Fibroblast of lung (primary cell): Measurements from ENCODE around the gene KCTD18. TPM values are rescaled to one million over a fixed set of nuclear protein-coding genes. Genes with fewer than 3 reads are reported as not detected.

ENCODE experiments used
- DNase-seq, 2 donors: peaks; one replicate each; pipeline versions ENCODE4 v3.0.0 to v3.0.0-alpha.2; 2010; ENCODE audit warnings: low read depth in 2 of 2
- H2AFZ ChIP-seq: 2 replicates; pipeline ENCODE4 v1.5.1; 2012; ENCODE audit warnings: low read length, control low read depth, inconsistent platforms
- H3K27ac ChIP-seq: 2 replicates; pipeline ENCODE4 v1.5.1; 2011; ENCODE audit warnings: low read length, control low read depth; ENCODE audit not compliant: insufficient read depth
- H3K27me3 ChIP-seq: 2 replicates; pipeline ENCODE4 v1.5.1; 2011; ENCODE audit warnings: mild to moderate bottlenecking, low read length; ENCODE audit not compliant: control insufficient read depth, insufficient read depth
- H3K36me3 ChIP-seq: 2 replicates; pipeline ENCODE4 v1.5.1; 2011; ENCODE audit warnings: low read length; ENCODE audit not compliant: control insufficient read depth, insufficient read depth
- H3K4me1 ChIP-seq: 2 replicates; pipeline ENCODE4 v1.5.1; 2011; ENCODE audit warnings: low read length; ENCODE audit not compliant: control insufficient read depth, insufficient read depth; ENCODE audit errors: extremely low read depth
- H3K4me2 ChIP-seq: 2 replicates; pipeline ENCODE4 v1.5.1; 2011; ENCODE audit warnings: low read length, control low read depth; ENCODE audit not compliant: insufficient read depth; ENCODE audit errors: extremely low read depth
- H3K4me3 ChIP-seq, 4 experiments: fragments of 200-600 bp in 1 of 4; sonication (generic) in 1 of 4; replicated peaks in 1 of 4; 2 replicates each; pipeline ENCODE4 v1.5.1; 2011 to 2016; ENCODE audit warnings: low read length in 4 of 4, low read depth in 3 of 4, mild to moderate bottlenecking in 3 of 4, control low read depth in 2 of 4, inconsistent platforms in 1 of 4, mixed read lengths in 1 of 4; ENCODE audit not compliant: insufficient read depth in 1 of 4; ENCODE audit errors: control extremely low read depth in 1 of 4
- H3K79me2 ChIP-seq: 2 replicates; pipeline ENCODE4 v1.5.1; 2012; ENCODE audit warnings: mild to moderate bottlenecking, low read length, inconsistent platforms; ENCODE audit not compliant: control insufficient read depth, insufficient read depth
- H3K9ac ChIP-seq: 2 replicates; pipeline ENCODE4 v1.5.1; 2011; ENCODE audit warnings: mild to moderate bottlenecking, low read length, control low read depth; ENCODE audit not compliant: insufficient read depth
- H3K9me3 ChIP-seq: 2 replicates; pipeline ENCODE4 v1.5.1; 2012; ENCODE audit warnings: low read depth, low read length; ENCODE audit not compliant: control insufficient read depth, insufficient read depth
- H4K20me1 ChIP-seq: 2 replicates; pipeline ENCODE4 v1.5.1; 2011; ENCODE audit warnings: low read length; ENCODE audit not compliant: control insufficient read depth, insufficient read depth; ENCODE audit errors: extremely low read depth
- EZH2 ChIP-seq: IDR thresholded peaks from 2 replicates; pipeline ENCODE4 v1.5.1; 2012; ENCODE audit warnings: low read length, control low read depth, mild to moderate bottlenecking; ENCODE audit errors: missing control alignments
- polyA plus RNA-seq, 2 donors: library from polyadenylated mRNA; depleted of rRNA in 1 of 2; stranded (reverse) in 1 of 2; unstranded in 1 of 2; fragments of >200 nt; gene quantifications; 2 replicates each; pipeline ENCODE4 v1.2.1, GENCODE V29; 2011 to 2012; ENCODE audit warnings: missing spikeins in 1 of 2
- total RNA-seq: library from RNA; depleted of rRNA; stranded (reverse); fragments of >200 nt; gene quantifications from 2 replicates; pipeline ENCODE4 v1.2.1, GENCODE V29; 2014
- TF ChIP-seq, protein P1 (sequence below), 2 donors: IDR thresholded peaks in 1 of 2; conservative IDR thresholded peaks in 1 of 2; 1 replicate in 1 of 2; 2 replicates in 1 of 2; pipeline ENCODE4 v1.5.1; 2011 to 2012; ENCODE audit warnings: low read length in 2 of 2, control low read depth in 1 of 2, inconsistent platforms in 1 of 2, low read depth in 1 of 2, mild to moderate bottlenecking in 1 of 2

The KCTD18 gene
- total and polyA plus RNA-seq, 2 donors (not counting 1 experiment from before 2014, with no cell fraction given) = 14.0 to 29.4 TPM

DNA sequence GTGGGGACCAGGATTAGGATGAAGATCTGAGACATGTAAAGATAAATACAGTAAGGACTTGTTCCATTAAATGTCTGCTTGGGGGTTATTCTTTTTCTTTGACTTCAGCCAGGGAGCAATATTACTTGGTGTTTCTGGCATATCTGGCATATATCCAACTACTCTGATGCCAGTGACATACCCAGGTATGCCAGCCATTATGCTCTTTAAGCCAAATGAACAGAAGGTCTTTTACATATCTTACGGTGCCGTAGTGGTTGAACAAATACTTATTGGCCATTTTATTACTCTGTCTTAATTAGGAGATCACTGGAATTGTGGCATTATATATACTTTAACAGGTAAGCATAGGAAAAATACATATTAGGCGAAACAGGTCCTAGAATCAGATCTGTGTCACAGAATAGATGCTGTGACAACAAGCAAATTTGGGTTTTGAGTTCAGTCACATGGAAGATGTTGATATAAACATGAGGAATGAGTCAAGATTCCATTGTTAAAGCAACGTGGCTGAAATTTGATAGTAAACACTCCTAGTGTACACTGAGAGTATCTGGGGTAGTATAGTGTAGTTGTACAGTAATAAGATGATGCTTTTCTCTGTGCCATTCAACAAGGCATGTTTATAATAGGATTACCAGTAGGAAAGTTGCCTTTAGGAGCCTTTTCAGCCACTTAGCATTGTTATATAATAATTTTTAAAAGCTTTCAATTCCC lies 62.6 kb downstream of the KCTD18 start:
- H3K9me3 ChIP-seq = no peaks in the 10 kb centered on the region
- no peak overlapping the region for H3K4me3 ChIP-seq
- no peak overlapping the region for H3K4me2 ChIP-seq
- peak; percentile 24 to 49 for DNase-seq
- no peak for TF ChIP-seq EZH2
- TF ChIP-seq, protein P1, sequence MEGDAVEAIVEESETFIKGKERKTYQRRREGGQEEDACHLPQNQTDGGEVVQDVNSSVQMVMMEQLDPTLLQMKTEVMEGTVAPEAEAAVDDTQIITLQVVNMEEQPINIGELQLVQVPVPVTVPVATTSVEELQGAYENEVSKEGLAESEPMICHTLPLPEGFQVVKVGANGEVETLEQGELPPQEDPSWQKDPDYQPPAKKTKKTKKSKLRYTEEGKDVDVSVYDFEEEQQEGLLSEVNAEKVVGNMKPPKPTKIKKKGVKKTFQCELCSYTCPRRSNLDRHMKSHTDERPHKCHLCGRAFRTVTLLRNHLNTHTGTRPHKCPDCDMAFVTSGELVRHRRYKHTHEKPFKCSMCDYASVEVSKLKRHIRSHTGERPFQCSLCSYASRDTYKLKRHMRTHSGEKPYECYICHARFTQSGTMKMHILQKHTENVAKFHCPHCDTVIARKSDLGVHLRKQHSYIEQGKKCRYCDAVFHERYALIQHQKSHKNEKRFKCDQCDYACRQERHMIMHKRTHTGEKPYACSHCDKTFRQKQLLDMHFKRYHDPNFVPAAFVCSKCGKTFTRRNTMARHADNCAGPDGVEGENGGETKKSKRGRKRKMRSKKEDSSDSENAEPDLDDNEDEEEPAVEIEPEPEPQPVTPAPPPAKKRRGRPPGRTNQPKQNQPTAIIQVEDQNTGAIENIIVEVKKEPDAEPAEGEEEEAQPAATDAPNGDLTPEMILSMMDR (conservative IDR thresholded peaks at IDR 0.05 in 1 of 2, IDR thresholded peaks at IDR 0.05 in 1 of 2; ENCODE audit: low read depth in 1 of 2, low read length in 2 of 2) = no peak
- H3K27ac ChIP-seq = no peak overlapping the region
- H2AFZ ChIP-seq = no peak overlapping the region
- H3K36me3 ChIP-seq = peaks cover 1% of the 10 kb centered on the region
- no peaks in the 10 kb centered on the region for H4K20me1 ChIP-seq
- peaks cover 4% of the 10 kb centered on the region for H3K4me1 ChIP-seq
- no peaks in the 10 kb centered on the region for H3K79me2 ChIP-seq
- H3K27me3 ChIP-seq = no peaks in the 10 kb centered on the region
- H3K9ac ChIP-seq = no peak overlapping the region

DNA sequence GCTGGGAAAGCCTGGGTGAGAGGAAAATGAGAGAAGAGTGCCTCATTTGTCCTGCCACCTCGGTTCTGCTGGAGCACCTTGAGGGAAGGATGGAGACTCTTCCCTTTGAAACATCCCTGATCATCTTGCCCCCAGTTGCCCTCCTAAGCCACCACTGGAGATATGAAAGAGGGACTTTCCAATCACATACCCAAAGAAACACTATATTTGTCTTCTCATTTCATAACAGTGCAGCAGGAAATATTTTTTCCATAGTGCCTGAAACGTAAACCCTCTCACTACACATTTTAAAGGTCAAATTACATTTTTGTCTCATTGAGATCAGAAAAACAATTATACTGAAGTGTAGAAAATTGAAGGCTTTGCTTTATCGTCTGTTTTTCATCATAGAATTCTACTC lies 63.3 kb downstream of the KCTD18 start:
- Histone ChIP-seq H2AFZ (no peak overlapping the region), H3K27me3 (no peaks in the 10 kb centered on the region), H3K27ac (no peak overlapping the region), H3K36me3 (peaks cover 1% of the 10 kb centered on the region), H3K9me3 (no peaks in the 10 kb centered on the region), H3K9ac (no peak overlapping the region), H3K4me2 (no peak overlapping the region), H3K79me2 (no peaks in the 10 kb centered on the region), H3K4me3 (no peak overlapping the region), H3K4me1 (peaks cover 8% of the 10 kb centered on the region), H4K20me1 (no peaks in the 10 kb centered on the region)
- DNase-seq = no peak
- TF ChIP-seq, protein P1 (conservative IDR thresholded peaks at IDR 0.05 in 1 of 2, IDR thresholded peaks at IDR 0.05 in 1 of 2; ENCODE audit: low read depth in 1 of 2, low read length in 2 of 2) = no peak
- no peak for TF ChIP-seq EZH2

DNA sequence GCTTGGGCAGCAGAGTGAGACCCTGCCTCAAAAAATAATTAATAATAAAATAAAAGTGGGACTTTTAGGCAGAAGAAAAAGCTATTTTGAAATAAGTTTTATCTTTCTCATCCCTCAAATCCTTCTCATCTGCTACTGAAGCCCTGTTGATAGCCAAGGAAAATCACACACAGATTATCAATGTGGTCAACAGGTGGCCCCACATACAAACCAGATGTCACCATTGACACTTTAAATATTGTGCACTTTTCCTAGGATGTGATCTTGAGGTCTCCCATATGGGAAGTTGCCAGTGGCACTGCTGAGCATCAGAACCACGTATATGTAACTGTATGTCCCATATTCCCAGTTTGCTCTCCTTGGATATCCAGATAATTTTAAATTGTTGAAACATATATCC lies 64.6 kb downstream of the KCTD18 start:
- no peak overlapping the region for H2AFZ ChIP-seq
- H3K27me3 ChIP-seq = no peaks in the 10 kb centered on the region
- H4K20me1 ChIP-seq = no peaks in the 10 kb centered on the region
- no peak for DNase-seq
- H3K4me1 ChIP-seq = peaks cover 8% of the 10 kb centered on the region
- H3K79me2 ChIP-seq = no peaks in the 10 kb centered on the region
- no peak overlapping the region for H3K4me2 ChIP-seq
- H3K36me3 ChIP-seq = peaks cover 1% of the 10 kb centered on the region
- H3K9me3 ChIP-seq = no peaks in the 10 kb centered on the region
- TF ChIP-seq, protein P1 (conservative IDR thresholded peaks at IDR 0.05 in 1 of 2, IDR thresholded peaks at IDR 0.05 in 1 of 2; ENCODE audit: low read depth in 1 of 2, low read length in 2 of 2) = no peak
- TF ChIP-seq EZH2 = no peak
- H3K4me3 ChIP-seq = no peak overlapping the region
- no peak overlapping the region for H3K9ac ChIP-seq
- no peak overlapping the region for H3K27ac ChIP-seq
